G401.6 (cell line): ENCODE data around the gene PAPPA.

Source experiments
- FAIRE-seq: peaks from 2 replicates; lab custom pipeline; 2012; peaks lifted over from hg19 to GRCh38; lab: Jason Lieb, UNC

PAPPA gene

DNA sequence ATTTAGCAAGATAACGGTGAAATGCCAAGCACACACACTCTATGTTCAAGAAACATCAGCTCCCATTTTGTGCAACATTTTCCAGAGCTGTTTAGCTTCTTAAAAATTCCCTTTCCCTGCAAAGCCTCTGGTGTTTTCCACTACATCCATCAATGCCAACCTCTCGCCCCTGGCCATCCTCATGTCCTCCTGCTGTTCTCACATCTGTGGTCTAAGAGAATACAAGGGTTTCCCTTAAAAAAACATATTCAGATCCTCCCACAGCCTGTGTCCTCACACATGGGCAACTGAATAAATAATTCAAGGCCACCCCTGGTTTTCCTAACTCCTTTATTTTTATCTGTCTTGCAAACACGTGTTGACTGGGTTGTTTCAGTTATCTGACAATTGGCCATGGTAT is 70.3 kb downstream of the PAPPA start:
- no peak for FAIRE-seq

DNA sequence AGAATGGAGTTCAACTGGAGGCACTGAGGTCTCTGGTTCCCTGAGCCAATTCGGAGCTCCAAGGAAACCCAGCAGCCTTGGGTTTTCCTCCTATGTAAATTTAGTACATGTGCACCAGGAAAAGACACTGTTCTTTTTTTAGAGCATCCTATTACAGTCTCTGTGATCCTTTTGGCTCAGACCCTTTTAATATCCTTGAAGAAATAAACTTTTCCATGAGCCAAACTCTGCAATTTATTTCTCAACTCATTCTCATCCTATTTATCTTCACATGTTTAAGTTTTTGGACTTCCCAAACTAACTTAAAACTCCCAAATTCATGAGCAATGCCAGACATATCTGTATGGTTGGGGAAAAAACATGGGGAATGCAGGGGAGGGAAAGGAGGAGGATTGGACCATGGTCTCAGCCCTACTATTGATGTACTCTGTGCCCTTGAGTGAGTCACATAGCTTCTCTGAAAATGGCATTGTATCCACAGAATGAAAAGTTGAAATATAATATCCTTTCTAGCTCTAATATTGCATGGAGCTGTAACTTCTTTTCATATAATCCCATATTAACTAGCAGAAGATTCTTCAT is 76.6 kb downstream of the PAPPA start:
- FAIRE-seq: no peak

DNA sequence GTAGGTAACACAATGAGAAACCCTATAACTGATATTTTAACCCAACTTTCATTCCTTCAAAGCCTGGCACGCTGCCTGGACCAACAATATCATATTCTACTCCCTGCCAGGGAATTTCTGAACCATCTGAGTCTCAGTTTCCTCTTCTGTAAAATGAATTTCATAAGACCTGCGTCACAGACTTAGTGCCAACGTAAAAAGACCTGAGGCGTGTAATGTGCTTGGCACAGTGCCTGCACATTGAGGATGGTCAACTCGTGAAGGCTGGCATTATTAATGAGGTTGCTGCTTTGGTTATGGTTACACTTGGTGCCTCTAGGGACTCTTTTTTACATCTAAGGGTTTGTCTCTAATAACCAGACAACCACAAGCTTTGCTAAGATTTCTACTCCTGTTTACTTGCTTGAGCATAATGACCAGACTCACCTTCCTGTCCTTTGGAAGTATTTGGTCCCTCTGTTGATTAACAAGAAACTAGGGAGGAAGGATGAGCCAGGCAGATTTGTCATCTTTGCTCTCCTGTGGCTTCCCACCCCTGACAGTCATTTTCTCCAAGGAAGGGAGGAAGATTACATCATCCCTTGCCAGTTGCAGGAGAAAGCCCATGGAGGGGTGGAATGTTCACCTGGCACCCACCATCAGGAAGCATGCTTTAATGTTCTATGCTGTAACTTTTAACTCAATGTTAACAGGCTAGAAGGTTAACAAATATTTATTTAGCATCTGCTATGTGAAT is 79.0 kb downstream of the PAPPA start:
- FAIRE-seq: no peak

DNA sequence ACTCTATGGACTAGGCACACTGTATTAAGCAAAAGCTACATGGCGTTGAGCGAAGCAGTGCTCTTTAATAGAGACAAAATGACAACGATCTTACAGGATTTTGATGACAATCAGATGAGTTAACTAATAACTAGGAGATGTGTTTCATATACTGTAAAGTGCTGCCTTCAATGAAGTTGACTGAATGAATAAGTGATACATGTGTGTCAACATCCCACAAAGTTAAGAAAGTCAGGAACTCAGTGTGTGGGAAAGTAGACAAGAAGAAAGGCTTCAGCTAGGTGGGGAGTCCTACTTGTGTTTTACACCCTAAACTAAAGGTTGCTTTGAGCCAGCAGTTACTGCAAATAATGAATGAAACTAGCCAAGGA is 79.6 kb downstream of the PAPPA start:
- no peak for FAIRE-seq

DNA sequence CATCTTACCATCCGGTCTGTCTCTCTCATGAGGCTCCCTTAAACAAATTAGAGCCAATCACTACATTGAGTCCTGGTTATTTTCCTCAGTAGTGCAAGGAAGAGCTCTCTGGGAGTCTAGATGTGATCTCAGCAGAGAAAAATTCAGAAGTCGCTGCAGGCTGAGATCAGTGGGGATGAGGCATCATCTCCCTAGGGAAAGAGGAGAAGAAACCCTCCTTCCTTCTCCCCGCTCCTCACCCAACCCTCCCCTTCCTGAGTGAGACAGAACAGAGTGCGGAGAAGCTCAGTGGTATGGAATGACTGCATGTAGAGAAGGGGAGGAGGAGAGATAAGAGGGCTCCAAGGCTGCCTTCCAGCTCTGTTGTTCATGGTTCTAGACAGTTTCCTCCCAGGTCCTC is 80.5 kb downstream of the PAPPA start:
- FAIRE-seq: no peak

DNA sequence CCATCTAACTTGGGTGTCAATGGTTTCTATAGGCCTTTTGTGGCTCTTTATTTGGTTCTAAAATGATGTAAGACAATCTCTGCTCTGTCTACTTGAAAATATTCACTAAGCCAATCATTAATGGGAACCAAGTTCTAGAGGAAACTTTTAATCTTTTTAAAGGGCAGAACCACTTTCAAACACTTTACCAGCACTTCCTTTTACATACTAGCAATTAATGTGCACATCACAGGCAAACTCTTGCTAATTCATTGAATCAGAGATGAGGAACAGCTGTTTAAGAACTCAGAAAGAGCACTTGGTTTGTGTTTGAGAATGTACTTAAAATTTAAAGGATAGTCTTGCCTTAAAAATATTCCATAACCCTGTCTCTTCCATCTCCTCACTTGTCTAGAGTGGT is 83.4 kb downstream of the PAPPA start:
- no peak for FAIRE-seq

DNA sequence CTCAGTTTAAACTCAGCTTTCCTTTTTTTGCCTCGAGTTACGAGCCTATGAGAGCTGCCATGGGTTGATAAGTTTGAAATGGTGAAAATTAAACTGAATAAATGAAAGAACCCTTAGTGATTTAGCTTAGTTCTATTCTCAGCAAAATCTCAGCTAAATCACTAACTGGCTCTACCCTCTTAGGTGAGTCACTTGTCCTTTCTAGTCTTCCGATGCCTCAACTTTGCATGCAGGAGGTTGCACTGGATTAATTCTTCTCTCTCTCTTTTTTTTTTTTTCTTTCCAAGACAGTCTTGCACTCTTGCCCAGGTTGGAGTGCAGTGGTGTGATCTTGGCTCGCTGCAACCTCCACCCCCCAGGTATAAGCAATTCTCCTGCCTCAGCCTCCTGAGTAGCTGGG is 83.9 kb downstream of the PAPPA start:
- no peak for FAIRE-seq

DNA sequence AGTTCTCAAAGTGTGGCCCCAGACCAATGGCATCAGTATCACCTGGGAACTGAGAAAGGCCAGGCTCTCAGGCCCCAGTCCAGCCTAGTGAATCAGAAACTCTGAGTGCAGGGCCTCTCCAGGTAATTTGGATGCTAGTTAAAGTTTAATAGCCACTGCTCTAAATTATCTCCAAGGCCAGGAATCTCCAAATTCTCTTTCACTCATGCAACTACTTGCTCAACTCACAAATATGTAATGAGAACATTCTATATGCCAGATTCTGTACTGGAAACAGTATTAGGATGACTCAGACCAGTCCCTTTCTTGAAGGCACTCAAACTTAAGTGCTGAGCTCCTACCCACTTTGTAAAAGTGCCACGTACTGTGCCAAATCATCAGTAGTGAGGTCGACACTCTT is 84.6 kb downstream of the PAPPA start:
- no peak for FAIRE-seq

DNA sequence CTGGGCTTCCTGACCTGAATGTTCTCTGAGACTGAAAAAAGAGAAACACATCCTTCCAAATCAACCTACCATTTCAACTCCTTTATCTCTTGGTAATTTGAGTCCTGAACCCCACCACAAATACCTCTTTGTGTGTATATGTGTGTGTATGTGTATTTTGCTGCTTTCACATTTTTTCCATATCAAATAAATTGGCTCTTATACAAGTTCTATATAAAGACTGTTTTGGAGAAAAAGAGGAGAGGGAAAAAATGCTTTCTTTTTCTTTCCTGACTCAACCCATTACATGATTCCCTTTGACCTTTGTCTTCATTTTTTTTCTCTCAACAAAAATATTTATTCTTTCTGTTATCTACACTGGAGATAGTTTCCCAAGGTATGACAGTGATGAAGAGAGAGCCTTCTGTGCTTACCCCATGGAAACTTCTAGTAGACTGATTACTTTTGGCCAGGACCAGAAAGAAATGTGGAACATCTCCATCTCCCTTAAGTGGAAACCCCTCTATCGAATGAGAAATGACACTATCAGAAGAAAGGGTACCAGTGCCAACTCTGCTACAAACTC is 85.3 kb downstream of the PAPPA start:
- FAIRE-seq: no peak

DNA sequence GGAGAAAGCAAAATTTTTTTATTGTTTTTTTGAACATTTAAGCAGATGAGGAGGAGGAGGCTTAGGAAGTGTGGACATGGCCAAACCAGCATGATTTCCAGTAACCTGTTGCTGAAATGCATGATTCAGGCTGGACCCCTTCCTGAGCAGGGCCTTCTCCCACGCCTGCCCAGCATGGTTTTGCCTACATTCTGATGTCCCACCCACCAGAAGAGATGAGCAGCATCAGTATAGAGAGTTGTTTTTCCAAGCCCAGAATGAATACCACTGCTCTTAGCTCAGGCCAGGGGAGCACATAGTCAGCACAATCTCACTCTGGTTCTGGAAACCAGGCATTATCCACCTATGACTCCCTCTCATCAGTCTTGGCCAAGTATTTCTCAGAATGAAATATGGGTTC is 90.1 kb downstream of the PAPPA start:
- FAIRE-seq: no peak

DNA sequence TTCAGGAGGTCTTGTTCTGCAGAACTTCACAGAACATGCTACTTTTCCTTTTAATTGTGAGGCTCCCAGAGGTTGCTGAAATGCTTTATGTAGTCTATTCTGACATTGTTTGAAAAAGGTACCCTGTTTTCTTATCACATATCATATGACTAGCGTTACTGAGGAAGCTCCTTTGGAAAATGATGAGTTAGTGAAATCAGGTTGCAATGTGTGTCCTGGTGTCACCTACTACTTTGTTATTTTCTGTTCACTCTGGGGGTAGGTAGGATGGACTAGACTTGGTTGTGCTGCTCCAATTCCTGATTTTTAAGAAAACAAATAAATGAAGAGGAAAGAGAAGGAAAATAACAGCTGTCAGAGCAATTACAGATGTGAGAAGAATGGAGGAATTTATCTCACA is 93.7 kb downstream of the PAPPA start:
- no peak for FAIRE-seq

DNA sequence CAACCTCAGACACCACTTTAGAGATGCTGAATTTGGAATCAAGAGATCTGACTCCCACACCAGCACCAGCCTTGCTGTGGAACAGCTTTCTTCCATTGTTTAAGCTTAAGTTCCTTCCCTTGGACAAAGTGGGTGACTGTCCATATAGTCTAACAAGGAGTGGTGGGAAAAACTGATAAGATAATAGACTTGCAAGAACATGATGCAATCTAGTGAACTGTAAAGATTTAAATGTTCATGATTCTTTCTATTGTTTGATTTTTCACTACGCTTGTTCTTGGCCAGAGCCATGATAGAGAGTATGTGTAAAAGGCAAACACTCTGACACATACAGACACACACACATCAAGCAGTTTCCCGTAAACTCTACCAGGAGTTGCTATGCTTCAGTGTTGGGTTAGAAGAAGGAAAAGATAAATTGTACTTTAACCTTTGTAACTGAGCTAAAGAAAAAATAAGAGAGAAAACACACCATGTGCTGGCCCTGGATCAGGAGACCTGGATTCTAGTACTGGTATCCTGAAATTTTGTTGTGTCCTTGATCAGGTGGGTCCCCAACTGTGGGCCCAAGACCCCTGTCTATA is 94.3 kb downstream of the PAPPA start:
- no peak for FAIRE-seq

DNA sequence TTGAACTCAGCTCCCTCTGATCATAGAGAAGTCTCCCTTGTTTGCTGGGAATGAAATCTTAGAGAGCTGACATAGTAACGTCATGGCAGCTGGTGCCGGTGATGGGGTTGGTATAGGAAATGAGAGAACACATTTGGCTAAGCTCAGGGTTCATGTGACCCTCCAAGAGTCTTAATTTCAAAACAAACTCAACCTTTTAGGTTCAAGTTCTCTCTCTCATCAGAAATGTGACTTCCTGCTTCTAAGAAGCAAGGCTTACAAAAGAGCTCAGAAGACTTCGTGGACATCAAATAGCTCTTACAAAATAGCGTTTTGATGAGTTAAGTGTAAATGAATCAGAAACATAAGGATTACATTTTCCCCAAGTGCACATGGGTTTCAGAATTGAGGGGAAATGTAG is 97.3 kb downstream of the PAPPA start:
- FAIRE-seq: no peak

DNA sequence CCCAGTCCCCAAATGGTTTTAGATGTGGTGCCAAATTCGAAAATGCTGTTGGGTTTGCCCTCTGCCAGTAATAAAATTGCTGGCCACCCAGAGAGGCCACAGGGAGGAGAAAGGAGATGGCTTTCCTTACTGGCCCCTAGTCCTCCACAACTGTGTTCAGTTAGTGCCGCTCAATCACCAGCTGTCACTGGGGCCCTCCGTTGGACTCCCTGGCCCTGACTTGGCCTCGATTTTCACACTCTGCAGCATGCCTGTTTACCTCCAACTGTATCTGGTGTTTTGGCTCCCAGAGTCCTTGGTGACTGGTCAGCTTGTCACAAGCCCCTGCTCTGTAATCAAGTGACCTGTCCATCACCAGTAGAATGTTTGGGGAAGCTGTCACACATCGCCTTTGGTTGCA is 97.8 kb downstream of the PAPPA start:
- no peak for FAIRE-seq

DNA sequence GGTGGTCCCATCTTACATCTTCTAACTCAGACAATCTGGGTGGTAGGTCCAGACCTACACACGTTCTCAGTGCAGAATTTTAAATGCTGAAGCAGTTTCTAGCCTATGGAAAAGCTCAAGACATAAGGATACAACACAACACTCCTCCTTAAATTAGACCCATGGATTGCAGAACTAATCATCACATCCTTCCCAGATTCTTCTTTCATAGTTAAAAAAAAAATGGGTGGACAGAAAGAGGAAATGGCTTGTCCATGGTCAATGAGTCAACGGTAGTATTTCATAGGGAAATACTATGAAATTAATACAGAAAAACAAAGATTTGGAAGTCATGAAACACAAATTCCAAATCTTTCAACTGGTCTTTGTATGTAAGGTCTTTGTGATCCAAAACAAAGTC is 106.9 kb downstream of the PAPPA start:
- no peak for FAIRE-seq

DNA sequence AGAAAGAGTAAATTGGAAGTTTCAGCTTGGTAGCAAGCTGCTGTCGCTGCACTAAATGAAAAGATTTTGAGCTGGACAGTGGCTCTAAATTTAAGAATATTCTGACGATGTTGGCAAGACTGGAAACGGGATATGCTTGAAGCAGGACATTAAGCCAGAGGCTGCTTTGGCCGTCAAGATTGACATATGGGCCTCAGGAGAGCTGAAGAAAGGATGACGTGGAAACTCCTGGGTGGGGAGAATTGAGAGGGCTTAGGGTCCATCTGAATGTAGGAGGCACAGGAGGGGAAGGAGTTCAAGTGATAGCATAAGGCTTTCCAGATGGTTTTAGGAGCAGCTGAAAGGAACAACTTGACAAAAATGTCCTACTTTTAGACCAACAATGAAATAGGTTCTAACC is 108.9 kb downstream of the PAPPA start:
- FAIRE-seq: no peak

DNA sequence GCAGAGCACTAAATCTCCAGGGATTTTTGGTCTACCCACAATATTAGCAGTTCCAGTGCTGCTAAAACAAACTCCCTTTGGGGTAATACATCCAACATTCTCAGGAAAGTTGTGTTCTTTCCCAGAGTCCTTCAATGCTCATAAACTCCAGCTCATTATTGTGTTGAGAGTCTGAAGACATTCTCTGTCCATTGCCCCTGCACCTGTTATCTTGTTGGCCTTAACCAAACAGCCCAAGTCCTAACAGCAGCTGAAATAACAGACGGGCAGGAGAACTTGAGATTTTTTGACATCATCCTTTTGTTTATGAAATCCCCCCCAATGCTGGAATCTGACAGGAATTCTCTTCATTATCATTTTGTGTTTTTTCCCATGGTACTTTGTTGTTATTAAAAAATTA is 110.8 kb downstream of the PAPPA start:
- no peak for FAIRE-seq

DNA sequence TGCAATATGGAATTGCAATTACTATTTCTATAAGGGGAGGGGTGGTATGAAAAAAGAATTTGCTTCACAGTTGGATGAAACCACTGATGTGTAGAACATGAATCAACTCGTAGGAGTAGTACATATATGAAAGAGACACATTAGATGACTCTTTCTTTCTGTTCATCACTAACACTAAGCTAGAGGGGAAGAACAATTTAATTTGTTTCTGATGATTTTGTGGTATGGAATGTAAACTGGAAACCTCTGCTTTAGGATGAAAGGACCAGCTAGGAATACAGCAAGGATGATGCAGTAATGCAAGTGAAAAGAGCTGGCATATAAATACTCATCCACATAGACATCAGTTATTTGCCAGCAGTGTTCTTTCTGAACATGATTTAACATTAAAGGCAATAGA is 113.4 kb downstream of the PAPPA start:
- FAIRE-seq: no peak

DNA sequence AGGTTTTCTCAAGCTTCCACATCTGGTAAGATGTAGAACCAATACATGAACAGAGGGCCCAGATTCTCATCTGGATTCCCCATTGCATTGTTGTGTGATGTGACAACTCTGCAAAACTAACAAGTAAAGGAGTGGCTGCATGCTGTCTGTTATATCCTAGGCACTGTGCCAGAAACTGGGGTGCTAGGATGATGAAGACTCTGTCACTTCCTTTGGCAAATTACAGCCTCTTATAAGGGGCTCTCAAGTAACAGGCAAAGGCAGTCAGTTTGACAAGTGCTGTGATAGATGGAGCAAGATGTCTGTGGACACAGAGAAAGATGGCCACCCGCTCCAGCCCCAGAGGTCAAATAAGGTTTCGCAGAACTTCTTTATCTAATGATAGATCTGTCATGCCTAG is 115.7 kb downstream of the PAPPA start:
- no peak for FAIRE-seq

DNA sequence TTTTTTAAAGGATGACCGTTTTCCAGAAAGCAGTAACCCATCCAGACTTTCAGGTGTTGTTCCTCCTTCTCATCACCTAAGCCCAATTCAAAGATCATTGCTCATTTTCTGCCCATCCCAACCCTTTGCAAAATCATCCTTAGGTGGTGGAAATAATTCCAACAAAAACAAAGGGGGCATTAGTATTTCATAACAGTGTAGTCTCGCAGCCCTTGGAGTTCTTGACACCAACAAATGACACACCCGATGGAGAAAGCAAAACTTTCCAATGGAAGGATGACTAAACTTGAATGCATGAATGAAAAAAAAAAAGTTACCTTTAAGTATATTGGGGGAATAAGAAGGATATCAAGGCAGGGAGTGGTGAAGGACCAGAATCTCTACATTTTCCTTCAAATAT is 117.0 kb downstream of the PAPPA start:
- no peak for FAIRE-seq

DNA sequence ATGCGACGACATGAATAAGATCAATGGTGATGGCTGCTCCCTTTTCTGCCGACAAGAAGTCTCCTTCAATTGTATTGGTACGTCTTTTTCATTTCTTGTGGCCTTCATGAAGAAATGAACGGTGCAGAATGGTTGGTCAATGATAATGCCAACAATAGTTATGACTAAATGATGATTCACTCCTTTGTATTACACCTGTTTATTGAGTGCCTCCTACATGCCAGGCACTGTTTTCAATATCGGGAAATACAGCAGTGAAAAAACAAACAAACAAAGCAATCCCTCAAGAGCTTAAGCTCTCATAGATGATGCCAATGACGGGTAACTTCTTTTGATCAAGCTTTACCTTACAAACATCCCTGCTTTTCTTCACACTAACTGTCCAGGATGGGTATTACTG is 117.7 kb downstream of the PAPPA start:
- no peak for FAIRE-seq

DNA sequence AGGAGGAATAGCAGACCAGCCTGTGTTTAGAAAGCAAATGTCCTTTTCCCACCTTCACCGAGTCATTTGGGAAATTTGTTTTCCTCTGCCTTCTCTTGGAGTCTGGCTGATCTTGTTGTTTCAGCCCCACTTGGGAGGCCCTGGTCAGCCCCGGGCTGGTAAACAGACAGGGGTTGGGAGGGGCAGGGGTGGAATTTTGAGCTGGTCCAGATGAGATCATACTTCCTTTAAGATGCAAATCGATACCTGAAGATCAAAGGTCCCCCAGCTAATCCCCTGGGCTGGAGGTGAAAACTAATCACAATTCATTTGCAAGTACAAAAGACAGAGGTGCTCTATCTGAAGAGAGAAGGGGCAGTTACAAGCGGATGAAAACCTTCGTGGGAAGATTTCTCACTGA is 118.4 kb downstream of the PAPPA start:
- FAIRE-seq: no peak

DNA sequence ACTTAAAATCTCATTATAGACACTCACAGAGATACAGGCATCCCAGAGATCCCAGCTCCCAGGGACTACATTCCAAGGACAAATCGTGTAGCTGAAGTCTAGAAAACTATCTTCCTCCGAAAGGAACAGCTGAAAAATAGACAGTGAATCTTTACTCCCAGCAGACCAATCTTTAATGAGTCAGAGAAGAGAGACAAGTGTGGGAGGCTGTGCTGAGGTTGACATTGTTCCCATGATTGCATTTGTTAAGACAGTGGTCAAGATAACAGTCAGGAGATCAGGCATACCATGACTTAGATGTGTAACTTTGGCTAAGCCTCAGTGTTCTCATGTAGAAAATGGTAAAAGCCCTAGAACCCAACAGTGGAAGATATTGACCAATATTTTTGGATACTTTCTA is 120.7 kb downstream of the PAPPA start:
- FAIRE-seq: no peak
